Measurements from ENCODE around the gene KLHL29. TPM values are rescaled to one million over a fixed set of nuclear protein-coding genes. Genes with fewer than 3 reads are reported as not detected.

Gene KLHL29
- total and polyA plus RNA-seq, 2 of the 13 experiments (the other 11 are each of a cell fraction or from before 2014, with no cell fraction given) = 0.01 TPM; not detected in 1

DNA sequence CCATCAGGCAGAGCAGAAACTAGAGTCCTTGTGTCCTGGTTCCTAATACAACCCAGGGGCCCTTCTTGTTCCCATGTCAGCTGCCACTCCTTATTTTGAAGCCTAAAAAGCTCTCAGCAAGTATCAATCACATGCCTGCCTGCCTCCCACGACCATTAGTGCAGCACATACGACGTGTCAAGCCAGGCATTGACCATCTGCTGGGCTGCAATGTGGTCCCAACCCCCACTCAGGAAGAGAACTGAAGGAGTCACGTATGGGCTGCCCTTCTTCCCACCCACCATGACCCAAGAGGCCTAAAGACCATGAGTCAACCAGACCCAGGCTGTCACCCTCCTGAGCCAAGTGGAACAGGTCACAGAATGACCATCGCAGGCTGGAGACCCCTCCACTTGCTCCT lies 98.8 kb downstream of the KLHL29 start:
- intact Hi-C loops (cut with micrococcal nuclease; ENCODE audit: unreplicated experiment) (no loop called here), in situ Hi-C loops (cut with HindIII; ENCODE audit: extremely low pct_ligation_motif_present, low pct_unique_long_range_greater_than_20kb) (no loop called here)
- WGBS (ENCODE audit: low lambda C conversion rate) = 12% methylated on average over 4 of the region's 5 CpGs
- Histone ChIP-seq H3K79me2 (ENCODE audit: insufficient read depth, low read length) (no peaks in the 10 kb centered on the region), H3K27me3 (ENCODE audit: control insufficient read depth in 1 of 2, insufficient read depth in 2 of 2, low read length in 2 of 2) (no peaks in the 10 kb centered on the region; a peak in 1 of 5 replicates), H3K9ac (ENCODE audit: insufficient read depth, low read depth, low read length) (no peak overlapping the region), H4K20me1 (ENCODE audit: insufficient read depth, low read length) (no peaks in the 10 kb centered on the region), H3K27ac (ENCODE audit: extremely low read length, insufficient read depth, low read length) (no peak overlapping the region), H3K36me3 (replicated peaks in 1 of 2; ENCODE audit: control insufficient read depth in 1 of 2, insufficient read depth in 2 of 2, low read length in 2 of 2) (no peaks in the 10 kb centered on the region), H3K4me3 (replicated peaks in 1 of 3; ENCODE audit: insufficient read depth in 1 of 3, low read depth in 2 of 3, low read length in 3 of 3) (no peak overlapping the region), H2AFZ (ENCODE audit: low read length) (no peak overlapping the region), H3K9me3 (ENCODE audit: low read length) (no peaks in the 10 kb centered on the region), H3K4me2 (ENCODE audit: low read depth, low read length) (no peak overlapping the region), H3K4me1 (ENCODE audit: insufficient read depth, low read length) (no peaks in the 10 kb centered on the region)
- FAIRE-seq (no peak), DNase-seq (ENCODE audit: low spot score) (no peak), ATAC-seq (no peak)
- no peak for TF ChIP-seq ZNF121 (CRISPR knock-in tag; IDR thresholded peaks at IDR 0.05)
- TF ChIP-seq, protein P1, sequence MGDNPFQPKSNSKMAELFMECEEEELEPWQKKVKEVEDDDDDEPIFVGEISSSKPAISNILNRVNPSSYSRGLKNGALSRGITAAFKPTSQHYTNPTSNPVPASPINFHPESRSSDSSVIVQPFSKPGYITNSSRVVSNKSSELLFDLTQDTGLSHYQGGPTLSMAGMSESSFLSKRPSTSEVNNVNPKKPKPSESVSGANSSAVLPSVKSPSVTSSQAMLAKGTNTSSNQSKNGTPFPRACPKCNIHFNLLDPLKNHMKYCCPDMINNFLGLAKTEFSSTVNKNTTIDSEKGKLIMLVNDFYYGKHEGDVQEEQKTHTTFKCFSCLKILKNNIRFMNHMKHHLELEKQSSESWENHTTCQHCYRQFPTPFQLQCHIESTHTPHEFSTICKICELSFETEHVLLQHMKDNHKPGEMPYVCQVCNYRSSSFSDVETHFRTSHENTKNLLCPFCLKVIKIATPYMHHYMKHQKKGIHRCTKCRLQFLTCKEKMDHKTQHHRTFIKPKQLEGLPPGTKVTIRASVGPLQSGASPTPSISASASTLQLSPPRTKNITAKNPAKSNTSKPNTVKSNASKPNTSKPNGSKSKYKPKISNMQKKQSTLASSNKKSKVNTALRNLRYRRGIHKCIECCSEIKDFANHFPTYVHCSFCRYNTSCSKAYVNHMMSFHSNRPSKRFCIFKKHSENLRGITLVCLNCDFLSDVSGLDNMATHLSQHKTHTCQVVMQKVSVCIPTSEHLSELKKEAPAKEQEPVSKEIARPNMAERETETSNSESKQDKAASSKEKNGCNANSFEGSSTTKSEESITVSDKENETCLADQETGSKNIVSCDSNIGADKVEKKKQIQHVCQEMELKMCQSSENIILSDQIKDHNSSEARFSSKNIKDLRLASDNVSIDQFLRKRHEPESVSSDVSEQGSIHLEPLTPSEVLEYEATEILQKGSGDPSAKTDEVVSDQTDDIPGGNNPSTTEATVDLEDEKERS (CRISPR knock-in tag; IDR thresholded peaks at IDR 0.05) = no peak
- no TSS peak for BruUV-seq (replicated peaks)
- POLR2A ChIA-PET = no interaction called here
- CTCF ChIA-PET (ENCODE audit: low intra/inter-chr PET ratio, low total read pairs) = no interaction called here

DNA sequence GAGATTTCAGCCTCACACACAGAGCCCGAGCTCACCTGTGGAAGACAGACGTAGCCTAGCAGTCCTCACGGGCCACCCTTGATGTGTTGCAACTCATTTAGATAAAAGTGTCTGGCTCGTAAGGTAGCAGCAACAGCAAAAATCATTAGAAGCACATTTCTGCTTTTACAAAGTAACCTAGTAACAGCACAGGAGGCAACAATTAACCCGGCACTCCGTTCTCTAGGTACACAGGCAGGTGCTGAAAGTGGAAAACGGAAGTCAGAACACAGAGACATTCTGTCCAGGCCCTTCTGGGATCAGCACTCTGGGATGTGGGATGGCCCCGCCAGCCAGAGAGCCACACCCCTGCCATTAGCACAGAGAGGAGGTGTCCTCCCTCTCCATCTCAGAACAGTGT lies 99.3 kb downstream of the KLHL29 start:
- no TSS peak for BruUV-seq (replicated peaks)
- H3K27ac ChIP-seq (ENCODE audit: extremely low read length, insufficient read depth, low read length) = no peak overlapping the region
- H3K27me3 ChIP-seq (ENCODE audit: control insufficient read depth in 1 of 2, insufficient read depth in 2 of 2, low read length in 2 of 2) = no peaks in the 10 kb centered on the region; a peak in 1 of 5 replicates
- H3K9me3 ChIP-seq (ENCODE audit: low read length) = no peaks in the 10 kb centered on the region
- H3K9ac ChIP-seq (ENCODE audit: insufficient read depth, low read depth, low read length) = no peak overlapping the region
- DNase-seq (ENCODE audit: low spot score) (no peak), ATAC-seq (no peak), FAIRE-seq (no peak)
- TF ChIP-seq JDP2 (CRISPR knock-in tag; IDR thresholded peaks at IDR 0.05; ENCODE audit: borderline replicate concordance) (no peak), ZNF136 (CRISPR knock-in tag; IDR thresholded peaks at IDR 0.05; ENCODE audit: low read depth) (no peak), ZSCAN31 (CRISPR knock-in tag; IDR thresholded peaks at IDR 0.05; ENCODE audit: low read depth) (no peak), ZSCAN21 (CRISPR knock-in tag; IDR thresholded peaks at IDR 0.05; ENCODE audit: borderline replicate concordance) (no peak), HIVEP1 (CRISPR knock-in tag; IDR thresholded peaks at IDR 0.05) (no peak)
- WGBS (ENCODE audit: low lambda C conversion rate) = 29% methylated on average over 8 of the region's 8 CpGs
- ChIA-PET CTCF (ENCODE audit: low intra/inter-chr PET ratio, low total read pairs) (no interaction called here), POLR2A (no interaction called here)
- intact Hi-C loops (cut with micrococcal nuclease; ENCODE audit: unreplicated experiment) (no loop called here), in situ Hi-C loops (cut with HindIII; ENCODE audit: extremely low pct_ligation_motif_present, low pct_unique_long_range_greater_than_20kb) (no loop called here)
- H3K79me2 ChIP-seq (ENCODE audit: insufficient read depth, low read length) = no peaks in the 10 kb centered on the region
- no peaks in the 10 kb centered on the region for H3K36me3 ChIP-seq (replicated peaks in 1 of 2; ENCODE audit: control insufficient read depth in 1 of 2, insufficient read depth in 2 of 2, low read length in 2 of 2)
- H4K20me1 ChIP-seq (ENCODE audit: insufficient read depth, low read length) = no peaks in the 10 kb centered on the region
- no peak overlapping the region for H3K4me3 ChIP-seq (replicated peaks in 1 of 3; ENCODE audit: insufficient read depth in 1 of 3, low read depth in 2 of 3, low read length in 3 of 3)
- H3K4me1 ChIP-seq (ENCODE audit: insufficient read depth, low read length) = no peaks in the 10 kb centered on the region
- H3K4me2 ChIP-seq (ENCODE audit: low read depth, low read length) = no peak overlapping the region
- H2AFZ ChIP-seq (ENCODE audit: low read length) = no peak overlapping the region

All from HepG2 (cell line).